Measurements from ENCODE around the gene MREG.

- no peak for TF ChIP-seq CTCF (IDR thresholded peaks at IDR 0.05)
- TF ChIP-seq EZH2 (IDR thresholded peaks at IDR 0.05): no peak
- no peak for TF ChIP-seq EZH2phosphoT487 (IDR thresholded peaks at IDR 0.05)
Measured at GRCh38 chr2:215983581-215984351, 29.6 kb downstream of the MREG start.

Data from neural progenitor cell (in vitro differentiated cells).